Adipocyte (in vitro differentiated cells): ENCODE measurements around the gene HIGD2A.
A peak's percentile ranks its signal among the peaks of the same experiment; 100 is the strongest.

Source experiments
- DNase-seq: peaks from one replicate; pipeline ENCODE4 v3.0.0-alpha.2; 2015; ENCODE audit warnings: low read depth
- H3K27me3 ChIP-seq: replicated peaks from 2 replicates; pipeline ENCODE4 v1.7.0; 2013; ENCODE audit warnings: mild to moderate bottlenecking, low read length, moderate library complexity; ENCODE audit not compliant: control insufficient read depth, insufficient read depth
- H3K36me3 ChIP-seq: 2 replicates; pipeline ENCODE4 v1.7.0; 2013; ENCODE audit warnings: low read length, mild to moderate bottlenecking, moderate library complexity; ENCODE audit not compliant: control insufficient read depth, insufficient read depth, severe bottlenecking
- H3K4me1 ChIP-seq: 2 replicates; pipeline ENCODE4 v1.7.0; 2013; ENCODE audit warnings: mild to moderate bottlenecking, low read length, moderate library complexity; ENCODE audit not compliant: control insufficient read depth, insufficient read depth
- H3K4me3 ChIP-seq: 2 replicates; pipeline ENCODE4 v1.7.0; 2013; ENCODE audit warnings: mild to moderate bottlenecking, low read length, moderate library complexity
- H3K9ac ChIP-seq: 2 replicates; pipeline ENCODE4 v1.7.0; 2013; ENCODE audit warnings: mild to moderate bottlenecking, low read length, moderate library complexity
- H3K9me3 ChIP-seq: 2 replicates; pipeline ENCODE4 v1.7.0; 2013; ENCODE audit warnings: mild to moderate bottlenecking, low read length, moderate library complexity; ENCODE audit not compliant: control insufficient read depth

HIGD2A gene

DNA sequence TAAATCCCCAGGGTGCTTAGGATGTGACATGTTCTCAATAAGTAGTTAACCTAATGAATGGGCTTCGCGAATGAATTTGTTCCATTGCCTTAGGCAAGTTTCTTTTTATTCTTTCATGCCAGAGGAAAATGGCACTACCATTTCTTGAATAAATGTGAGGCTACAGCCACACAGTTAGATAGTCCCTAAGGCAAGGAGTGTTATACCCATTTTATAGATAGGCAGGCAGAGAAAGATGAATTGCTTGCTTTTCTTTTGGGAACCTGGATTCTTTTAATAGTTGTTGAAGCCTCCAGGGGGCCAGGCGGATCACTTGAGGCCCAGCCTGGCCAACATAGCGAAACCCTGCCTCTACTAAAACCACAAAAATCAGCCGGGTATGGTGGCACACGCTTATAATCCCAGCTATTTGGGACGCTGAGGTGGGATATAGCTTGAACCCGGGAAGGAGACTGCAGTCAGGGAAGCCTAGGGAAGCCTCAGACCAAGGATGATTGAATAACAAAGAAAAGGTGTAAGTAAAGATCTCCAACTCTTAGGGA, 1.1 kb upstream of the HIGD2A start:
- no peaks in the 10 kb centered on the region for H3K27me3 ChIP-seq
- peaks cover 20% of the 10 kb centered on the region for H3K4me1 ChIP-seq
- peak overlapping the region; percentile 95 for H3K9ac ChIP-seq
- peak overlapping the region; percentile 91 for H3K4me3 ChIP-seq
- peaks cover 59% of the 10 kb centered on the region for H3K36me3 ChIP-seq
- peak; percentile 9 for DNase-seq
- no peaks in the 10 kb centered on the region for H3K9me3 ChIP-seq

DNA sequence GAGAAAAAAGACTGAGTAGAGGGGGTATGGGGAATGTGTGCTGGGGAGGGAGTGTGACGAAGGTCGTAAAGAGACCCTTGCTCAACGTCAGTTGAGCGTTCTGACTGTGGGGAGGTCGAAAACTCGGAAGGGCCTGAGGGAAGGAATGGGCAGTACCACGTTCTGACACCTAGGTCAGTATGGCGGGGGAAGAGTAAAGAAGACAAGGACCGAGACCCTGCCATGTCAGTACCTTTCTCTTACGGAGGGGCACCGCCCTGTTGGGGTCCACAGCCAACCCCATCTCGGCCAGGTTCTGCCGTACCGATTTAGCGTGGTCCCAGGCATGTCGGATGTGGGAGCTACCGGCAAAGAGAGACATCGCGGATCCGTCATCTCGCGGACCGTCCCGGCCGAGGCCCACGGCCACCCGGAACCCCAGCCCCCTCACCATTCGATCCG, 528 bp upstream of the HIGD2A start:
- H3K9ac ChIP-seq, result peak overlapping the region; percentile 95
- H3K27me3 ChIP-seq, result no peaks in the 10 kb centered on the region
- peak; percentile 37 for DNase-seq
- peaks cover 20% of the 10 kb centered on the region for H3K4me1 ChIP-seq
- H3K9me3 ChIP-seq, result no peaks in the 10 kb centered on the region
- peak overlapping the region; percentile 91 for H3K4me3 ChIP-seq
- H3K36me3 ChIP-seq, result peaks cover 56% of the 10 kb centered on the region

DNA sequence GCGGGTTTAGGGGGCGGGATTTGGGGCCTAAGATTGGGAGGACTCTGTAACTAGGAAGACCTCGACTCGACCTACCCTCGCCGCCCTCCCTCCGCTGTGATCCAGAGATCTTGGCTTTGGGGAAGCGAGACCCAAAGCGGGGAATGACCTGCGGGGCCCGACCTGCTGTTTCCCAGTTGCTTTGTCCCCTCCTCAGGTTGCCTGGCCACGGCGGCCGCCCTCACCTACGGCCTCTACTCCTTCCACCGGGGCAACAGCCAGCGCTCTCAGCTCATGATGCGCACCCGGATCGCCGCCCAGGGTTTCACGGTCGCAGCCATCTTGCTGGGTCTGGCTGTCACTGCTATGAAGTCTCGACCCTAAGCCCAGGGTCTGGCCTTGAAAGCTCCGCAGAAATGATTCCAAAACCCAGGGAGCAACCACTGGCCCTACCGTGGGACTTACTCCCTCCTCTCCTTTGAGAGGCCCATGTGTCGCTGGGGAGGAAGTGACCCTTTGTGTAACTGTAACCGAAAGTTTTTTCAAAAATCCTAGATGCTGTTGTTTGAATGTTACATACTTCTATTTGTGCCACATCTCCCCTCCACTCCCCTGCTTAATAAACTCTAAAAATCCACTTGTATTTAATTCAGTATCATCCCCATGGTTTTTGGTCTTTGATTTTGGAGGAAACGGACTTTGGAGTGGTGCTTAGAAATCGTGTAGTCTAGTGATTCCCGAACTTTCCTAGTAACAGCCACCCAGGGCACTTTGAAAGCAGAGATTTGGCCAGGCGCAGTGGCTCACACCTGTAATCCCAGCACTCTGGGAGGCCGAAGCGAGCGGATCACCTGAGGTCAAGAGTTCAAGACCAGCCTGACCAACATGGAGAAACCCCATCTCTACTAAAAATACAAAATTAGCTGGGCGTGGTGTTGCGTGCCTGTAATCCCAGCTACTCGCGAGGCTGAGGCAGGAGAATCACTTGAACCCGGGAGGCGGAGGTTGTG, 878 bp downstream of the HIGD2A start:
- Histone ChIP-seq H3K4me3 (peak overlapping the region; percentile 91), H3K9ac (peak overlapping the region; percentile 95), H3K9me3 (no peaks in the 10 kb centered on the region), H3K27me3 (no peaks in the 10 kb centered on the region), H3K36me3 (peaks cover 53% of the 10 kb centered on the region), H3K4me1 (peaks cover 20% of the 10 kb centered on the region)
- no peak for DNase-seq

DNA sequence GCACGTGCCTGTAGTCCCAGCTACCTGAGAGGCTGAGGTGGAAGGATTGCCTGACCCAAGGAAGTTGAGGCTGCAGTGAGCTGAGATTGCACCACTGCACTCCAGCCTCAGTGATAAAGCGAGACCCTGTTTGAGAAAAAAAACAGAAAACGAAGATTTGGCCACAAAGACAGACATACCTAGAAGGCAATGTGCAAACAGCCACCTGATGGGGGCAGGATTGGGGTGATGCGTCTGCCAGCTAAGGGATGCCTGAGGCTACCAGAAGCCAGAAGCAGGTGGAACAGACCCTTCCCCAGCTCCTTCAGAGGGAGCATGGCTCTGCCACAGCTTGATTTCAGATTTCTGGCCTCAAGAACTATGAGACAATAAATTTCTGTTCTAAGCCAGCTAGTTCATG, 2.9 kb downstream of the HIGD2A start:
- Histone ChIP-seq H3K9ac (no peak overlapping the region), H3K27me3 (no peaks in the 10 kb centered on the region), H3K9me3 (no peaks in the 10 kb centered on the region), H3K36me3 (peaks cover 41% of the 10 kb centered on the region), H3K4me1 (peaks cover 16% of the 10 kb centered on the region), H3K4me3 (no peak overlapping the region)
- DNase-seq, result no peak

DNA sequence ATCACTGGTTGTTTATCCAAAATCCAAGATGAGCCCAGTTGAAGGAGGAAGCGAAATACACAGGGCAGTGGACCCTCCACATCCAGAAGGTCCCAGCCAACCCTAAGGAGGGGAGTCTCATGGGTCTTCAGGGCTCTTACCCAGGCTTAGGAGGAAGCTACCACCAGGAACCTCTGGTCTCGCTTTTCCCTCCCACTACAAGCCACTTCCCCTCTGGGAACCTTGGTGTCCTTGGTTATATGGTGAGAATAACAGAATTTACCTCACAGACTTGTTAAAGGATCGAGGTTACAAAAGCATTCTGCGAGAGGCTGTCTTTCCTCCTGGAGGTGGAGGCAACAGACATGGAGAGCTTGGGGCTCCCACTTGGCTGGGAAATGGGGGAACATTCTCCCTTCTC, 3.4 kb downstream of the HIGD2A start:
- H3K9me3 ChIP-seq, result no peaks in the 10 kb centered on the region
- no peak overlapping the region for H3K9ac ChIP-seq
- no peak for DNase-seq
- H3K27me3 ChIP-seq, result no peaks in the 10 kb centered on the region
- no peak overlapping the region for H3K4me3 ChIP-seq
- peaks cover 44% of the 10 kb centered on the region for H3K36me3 ChIP-seq
- H3K4me1 ChIP-seq, result peaks cover 14% of the 10 kb centered on the region

DNA sequence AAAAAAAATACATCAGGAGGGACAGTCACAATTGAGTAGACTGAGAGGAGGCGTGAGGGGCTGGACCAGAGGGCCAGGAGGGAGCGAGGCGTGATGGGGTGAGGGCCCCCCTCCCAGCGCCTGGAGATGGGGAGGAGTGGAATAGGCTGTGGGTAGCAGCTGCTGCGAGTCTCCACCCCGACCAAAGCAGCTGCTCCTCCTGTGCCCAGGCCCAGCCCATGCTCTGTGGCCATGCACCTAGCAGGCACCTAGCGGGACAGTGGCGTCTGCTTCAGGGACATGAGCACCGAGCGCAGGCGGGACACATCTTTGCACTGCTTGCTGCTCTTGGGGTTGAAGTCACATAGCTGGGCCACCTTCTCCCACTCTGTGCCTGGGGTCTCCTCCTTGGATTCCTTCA, 4.0 kb downstream of the HIGD2A start:
- H3K4me1 ChIP-seq, result peaks cover 9% of the 10 kb centered on the region

DNA sequence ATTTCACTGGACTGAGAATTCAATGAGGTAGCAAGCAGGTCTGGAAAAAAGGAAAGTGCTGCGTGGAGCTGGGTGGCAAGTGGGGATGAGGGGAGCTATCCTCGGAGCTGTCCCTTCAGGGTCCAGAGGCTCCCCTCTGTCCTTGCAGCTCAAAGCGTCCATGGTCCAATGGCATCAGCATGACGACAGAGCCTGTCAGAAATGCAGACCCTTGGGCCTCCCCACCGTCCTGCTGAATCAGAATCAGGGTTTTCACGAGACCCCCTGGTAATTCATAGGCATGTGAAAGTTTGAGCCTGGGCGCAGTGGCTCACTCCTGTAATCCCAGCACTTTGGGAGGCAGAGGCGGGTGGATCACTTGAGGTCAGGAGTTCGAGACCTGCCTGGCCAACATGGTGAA, 5.5 kb downstream of the HIGD2A start:
- DNase-seq, result no peak
- Histone ChIP-seq H3K27me3 (no peaks in the 10 kb centered on the region), H3K4me1 (peaks cover 8% of the 10 kb centered on the region), H3K4me3 (no peak overlapping the region), H3K36me3 (peaks cover 51% of the 10 kb centered on the region), H3K9ac (no peak overlapping the region), H3K9me3 (no peaks in the 10 kb centered on the region)

More for the DNA sequence above, 4.0 kb downstream of the HIGD2A start:
- Histone ChIP-seq H3K36me3 (peaks cover 46% of the 10 kb centered on the region), H3K4me3 (no peak overlapping the region), H3K27me3 (no peaks in the 10 kb centered on the region), H3K9ac (no peak overlapping the region), H3K9me3 (no peaks in the 10 kb centered on the region)
- DNase-seq, result no peak

DNA sequence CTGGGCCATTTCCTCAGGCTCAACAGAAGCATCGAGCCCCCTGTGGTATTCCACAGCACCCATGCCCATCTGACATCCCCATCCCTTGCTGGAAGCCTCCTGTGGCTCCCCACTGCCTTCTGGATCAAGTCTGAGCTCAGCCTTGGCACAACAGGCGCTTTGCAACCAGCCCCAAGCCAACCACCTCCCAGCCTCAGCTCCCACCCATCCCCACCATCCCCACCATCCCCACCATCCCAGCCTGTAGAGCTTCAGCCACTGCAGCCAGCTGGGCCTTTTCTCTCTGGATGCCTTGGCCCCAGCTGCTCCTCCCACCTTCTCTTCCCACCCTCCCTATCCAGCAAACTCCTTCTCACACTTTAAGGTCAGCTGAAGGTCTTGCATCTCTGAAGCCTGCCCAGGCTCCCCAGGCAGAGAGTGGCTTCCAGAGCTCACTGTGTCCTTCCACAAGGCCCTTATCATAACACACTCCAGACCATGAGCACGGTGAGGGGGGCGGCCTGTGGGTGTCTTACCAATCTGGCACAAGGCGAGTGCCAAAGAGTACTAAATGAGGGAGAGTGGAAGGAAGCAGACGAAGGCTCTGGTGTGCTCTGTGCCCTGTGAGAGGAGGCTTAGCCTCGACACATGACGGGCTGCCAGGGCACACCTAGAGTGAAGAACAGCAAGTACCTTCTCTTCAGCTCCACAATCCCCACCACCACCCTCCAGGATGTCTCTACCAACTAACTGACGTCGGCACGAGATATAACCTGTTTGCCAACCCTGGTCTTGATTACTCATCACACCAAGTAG, 6.5 kb downstream of the HIGD2A start:
- Histone ChIP-seq H3K4me1 (peaks cover 4% of the 10 kb centered on the region), H3K36me3 (peaks cover 51% of the 10 kb centered on the region), H3K9me3 (no peaks in the 10 kb centered on the region), H3K4me3 (no peak overlapping the region), H3K9ac (no peak overlapping the region), H3K27me3 (no peaks in the 10 kb centered on the region)
- no peak for DNase-seq

DNA sequence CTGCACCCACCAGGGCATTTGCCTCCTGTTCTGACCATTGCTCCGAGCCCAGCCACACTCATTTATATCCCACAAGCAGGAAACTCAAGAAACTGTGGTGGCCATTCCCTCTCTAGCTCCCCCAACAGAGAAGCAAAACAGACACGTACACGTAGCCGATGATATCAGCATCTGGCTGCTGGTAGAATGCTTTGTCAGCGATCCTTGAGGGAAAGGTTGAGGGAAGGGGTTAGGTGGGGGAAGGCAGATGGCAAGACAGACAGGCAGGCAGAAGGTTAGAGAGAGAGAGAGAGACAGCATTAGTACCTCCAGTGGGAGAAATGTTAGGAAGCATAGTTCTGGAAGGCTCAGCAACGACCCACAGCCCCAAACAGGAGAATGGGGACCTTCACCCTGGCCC, 7.8 kb downstream of the HIGD2A start:
- H3K9ac ChIP-seq, result no peak overlapping the region
- no peaks in the 10 kb centered on the region for H3K27me3 ChIP-seq
- DNase-seq, result no peak
- H3K4me1 ChIP-seq, result peaks cover 4% of the 10 kb centered on the region
- peaks cover 47% of the 10 kb centered on the region for H3K36me3 ChIP-seq
- H3K4me3 ChIP-seq, result no peak overlapping the region
- H3K9me3 ChIP-seq, result no peaks in the 10 kb centered on the region

DNA sequence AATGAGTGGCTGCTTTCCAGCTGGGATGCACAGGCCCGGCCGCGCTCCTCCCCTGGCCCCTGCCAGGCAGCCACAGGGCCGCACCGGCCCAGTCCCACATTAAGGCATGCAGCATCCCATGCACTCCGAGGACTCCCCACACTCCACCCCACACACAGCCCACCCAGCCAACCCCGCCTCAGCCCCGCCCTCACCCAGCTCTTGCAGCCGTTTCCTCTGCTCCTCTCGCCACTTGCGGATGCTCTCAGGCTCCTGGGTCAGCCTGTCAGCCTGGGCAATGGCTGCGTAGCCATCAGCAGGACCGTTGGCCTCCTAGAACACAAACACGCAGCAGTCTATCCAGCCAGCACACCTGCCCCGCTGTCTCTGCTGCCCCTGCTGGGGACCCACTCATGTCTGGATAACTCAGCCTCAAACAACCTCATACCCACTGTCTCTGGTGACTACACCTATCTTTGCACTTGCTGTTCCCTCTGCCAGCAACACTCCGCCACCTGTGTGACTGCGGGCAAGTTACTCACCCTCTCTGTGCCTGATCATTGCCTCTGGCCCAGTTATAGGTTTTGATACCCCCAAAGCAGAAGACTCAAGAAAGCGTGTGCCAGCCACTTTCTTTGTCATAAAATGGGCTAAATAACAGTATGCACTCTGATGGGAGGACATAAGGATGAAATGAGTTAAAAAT, 9.3 kb downstream of the HIGD2A start:
- H3K9ac ChIP-seq, result no peak overlapping the region
- H3K4me3 ChIP-seq, result no peak overlapping the region
- peaks cover 4% of the 10 kb centered on the region for H3K4me1 ChIP-seq
- no peaks in the 10 kb centered on the region for H3K9me3 ChIP-seq
- H3K36me3 ChIP-seq, result peaks cover 39% of the 10 kb centered on the region
- no peak for DNase-seq
- no peaks in the 10 kb centered on the region for H3K27me3 ChIP-seq
